Stimulated activated CD8-positive, alpha-beta memory T cell treated with anti-CD3 and anti-CD28 coated beads, Interleukin-4, amount 100 ng/mL, for 48 hours (primary cell): ENCODE measurements around the gene MBD6.
"Not testable (repeated sequence)": the region's sequence is repeated elsewhere in the genome, so short reads cannot be mapped to it uniquely, and the experiment has no call there.

Source experiments
- DNase-seq: peaks from one replicate; pipeline ENCODE4 v3.0.0-alpha.2; 2020

The MBD6 gene

GRCh38 chr12:57488402-57489156 lies 34.0 kb upstream of the MBD6 start:
- no peak for DNase-seq

GRCh38 chr12:57489157-57489641 lies 33.4 kb upstream of the MBD6 start:
- no peak for DNase-seq

DNA sequence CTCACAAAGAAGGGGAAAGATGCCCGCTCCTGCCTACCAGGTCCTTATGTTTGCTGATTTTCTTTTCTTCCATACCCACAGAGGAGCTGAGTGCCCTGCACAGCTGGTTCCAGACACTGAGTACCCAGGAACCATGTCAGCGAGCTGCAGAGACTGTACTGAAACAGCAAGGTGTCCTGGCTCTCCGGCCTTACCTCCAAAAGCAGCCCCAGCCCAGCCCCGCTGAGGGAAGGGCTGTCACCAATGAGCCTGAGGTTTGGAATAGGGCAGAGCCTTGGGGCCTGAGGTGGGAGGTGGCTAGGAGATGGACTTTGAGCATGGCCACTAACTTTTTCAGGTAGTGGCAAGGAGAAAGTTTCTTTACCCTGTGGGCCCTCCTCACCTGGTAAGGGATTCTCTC lies 32.5 kb upstream of the MBD6 start:
- no peak for DNase-seq

- DNase-seq: no peak
Measured at GRCh38 chr12:57491393-57492280, 31.0 kb upstream of the MBD6 start.

DNA sequence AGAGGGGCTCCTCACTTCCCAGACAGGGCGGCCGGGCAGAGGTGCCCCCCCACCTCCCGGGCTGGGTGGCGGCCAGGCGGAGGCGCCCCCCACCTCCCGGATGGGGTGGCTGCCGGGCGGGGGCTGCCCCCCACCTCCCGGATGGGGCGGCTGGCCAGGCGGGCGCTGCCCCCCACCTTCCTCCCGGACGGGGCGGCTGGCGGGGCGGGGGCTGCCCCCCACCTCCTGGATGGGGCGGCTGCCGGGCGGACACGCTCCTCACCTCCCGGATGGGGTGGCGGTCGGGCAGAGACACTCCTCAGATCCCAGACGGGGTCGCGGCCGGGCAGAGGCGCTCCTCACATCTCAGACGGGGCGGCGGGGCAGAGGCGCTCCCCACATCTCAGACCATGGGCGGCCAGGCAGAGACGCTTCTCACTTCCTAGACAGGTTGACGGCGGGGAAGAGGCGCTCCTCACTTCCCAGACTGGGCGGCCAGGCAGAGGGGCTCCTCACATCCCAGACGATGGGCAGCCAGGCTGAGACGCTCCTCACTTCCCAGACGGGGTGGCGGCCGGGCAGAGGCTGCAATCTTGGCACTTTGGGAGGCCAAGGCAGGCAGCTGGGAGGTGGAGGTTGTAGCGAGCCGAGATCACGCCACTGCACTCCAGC lies 27.4 kb upstream of the MBD6 start:
- DNase-seq: not testable (repeated sequence)

GRCh38 chr12:57496822-57497221 lies 25.8 kb upstream of the MBD6 start:
- DNase-seq: no peak

- DNase-seq: no peak
Measured at GRCh38 chr12:57497223-57498131, 25.1 kb upstream of the MBD6 start.

DNA sequence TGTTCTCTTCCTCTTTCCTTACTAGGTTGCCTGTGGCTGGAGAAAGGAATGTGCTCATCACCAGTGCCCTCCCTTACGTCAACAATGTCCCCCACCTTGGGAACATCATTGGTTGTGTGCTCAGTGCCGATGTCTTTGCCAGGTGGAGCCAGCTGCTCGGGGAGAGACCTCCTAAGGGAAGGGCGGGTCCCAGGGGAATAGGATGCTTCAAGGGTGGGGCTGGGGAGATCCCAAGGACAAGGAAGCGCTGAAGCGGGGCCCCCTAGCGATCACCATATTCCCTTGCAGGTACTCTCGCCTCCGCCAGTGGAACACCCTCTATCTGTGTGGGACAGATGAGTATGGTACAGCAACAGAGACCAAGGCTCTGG lies 24.5 kb upstream of the MBD6 start:
- no peak for DNase-seq

- no peak for DNase-seq
Measured at GRCh38 chr12:57498571-57498970, 24.1 kb upstream of the MBD6 start.

DNA sequence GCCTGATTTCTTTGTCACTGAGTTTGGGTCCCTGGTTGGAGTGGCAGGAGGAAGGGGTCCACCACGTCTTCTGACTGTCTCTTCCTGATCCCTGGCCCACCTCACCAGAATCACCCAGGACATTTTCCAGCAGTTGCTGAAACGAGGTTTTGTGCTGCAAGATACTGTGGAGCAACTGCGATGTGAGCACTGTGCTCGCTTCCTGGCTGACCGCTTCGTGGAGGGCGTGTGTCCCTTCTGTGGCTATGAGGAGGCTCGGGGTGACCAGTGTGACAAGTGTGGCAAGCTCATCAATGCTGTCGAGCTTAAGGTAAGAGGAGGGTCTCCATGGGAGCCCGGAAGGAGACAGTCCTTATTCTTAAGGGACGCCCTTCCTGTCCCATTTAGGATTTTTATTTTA lies 22.4 kb upstream of the MBD6 start:
- no peak for DNase-seq

GRCh38 chr12:57502311-57502969 lies 20.2 kb upstream of the MBD6 start:
- not testable (repeated sequence) for DNase-seq

DNA sequence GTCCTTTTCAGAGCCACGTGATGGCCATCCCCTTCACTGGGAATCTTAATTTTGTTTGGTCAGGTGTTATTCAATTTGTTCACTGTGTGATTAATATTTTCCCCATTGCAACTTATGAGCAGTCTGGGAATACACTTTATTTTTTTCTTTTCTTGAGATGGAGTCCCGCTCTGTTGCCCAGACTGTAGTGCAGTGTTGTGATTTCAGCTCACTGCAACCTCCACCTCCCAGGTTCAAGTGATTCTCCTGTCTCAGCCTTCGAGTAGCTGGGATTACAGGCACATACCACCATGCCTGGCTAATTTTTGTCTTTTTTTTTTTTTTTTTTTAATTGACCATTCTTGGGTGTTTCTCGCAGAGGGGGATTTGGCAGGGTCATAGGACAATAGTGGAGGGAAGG lies 16.1 kb upstream of the MBD6 start:
- not testable (repeated sequence) for DNase-seq

GRCh38 chr12:57507796-57508195 lies 14.8 kb upstream of the MBD6 start:
- DNase-seq: not testable (repeated sequence)

DNA sequence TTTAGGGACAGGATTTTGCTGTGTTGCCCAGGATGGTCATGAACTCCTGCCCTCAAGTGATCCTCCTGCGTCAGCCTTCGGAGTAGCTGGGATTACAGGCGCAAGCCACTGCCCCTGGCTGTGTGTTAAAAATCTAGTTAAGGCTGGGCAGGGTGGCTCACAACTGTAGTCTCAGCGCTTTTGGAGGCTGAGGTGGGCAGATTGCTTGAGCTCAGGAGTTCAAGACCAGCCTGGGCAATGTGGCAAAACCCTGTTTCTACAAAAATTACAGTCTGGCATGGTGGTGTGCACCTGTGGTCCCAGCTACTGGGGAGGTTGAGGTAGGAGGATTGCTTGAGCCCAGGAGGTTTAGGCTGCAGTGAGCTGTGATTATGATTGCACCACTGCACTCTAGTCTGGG lies 11.5 kb upstream of the MBD6 start:
- no peak for DNase-seq

DNA sequence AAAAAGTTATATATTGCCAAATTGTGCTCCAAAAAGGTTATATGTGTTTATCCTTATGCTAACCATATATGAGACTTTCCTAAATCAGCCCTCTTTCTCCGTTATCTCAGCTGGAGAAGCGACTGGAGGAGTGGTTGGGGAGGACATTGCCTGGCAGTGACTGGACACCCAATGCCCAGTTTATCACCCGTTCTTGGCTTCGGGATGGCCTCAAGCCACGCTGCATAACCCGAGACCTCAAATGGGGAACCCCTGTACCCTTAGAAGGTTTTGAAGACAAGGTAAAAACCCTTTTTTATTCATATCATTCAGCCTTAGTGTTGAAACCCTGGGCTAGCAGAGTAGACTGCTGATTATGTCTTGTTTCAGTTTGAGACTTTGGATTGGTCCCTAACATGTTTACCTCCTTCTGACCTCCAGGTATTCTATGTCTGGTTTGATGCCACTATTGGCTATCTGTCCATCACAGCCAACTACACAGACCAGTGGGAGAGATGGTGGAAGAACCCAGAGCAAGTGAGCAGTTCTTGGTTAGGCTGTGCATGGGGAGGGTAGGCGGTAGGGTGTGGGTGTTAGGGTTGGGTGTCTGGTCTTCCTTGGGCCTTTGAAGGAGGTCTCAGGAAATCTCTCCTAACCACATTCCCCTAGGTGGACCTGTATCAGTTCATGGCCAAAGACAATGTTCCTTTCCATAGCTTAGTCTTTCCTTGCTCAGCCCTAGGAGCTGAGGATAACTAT lies 10.9 kb upstream of the MBD6 start:
- no peak for DNase-seq

- DNase-seq: no peak
Measured at GRCh38 chr12:57512665-57513064, 10.0 kb upstream of the MBD6 start.

GRCh38 chr12:57513266-57513665 lies 9.4 kb upstream of the MBD6 start:
- no peak for DNase-seq

GRCh38 chr12:57513677-57514076 lies 8.9 kb upstream of the MBD6 start:
- not testable (repeated sequence) for DNase-seq

DNA sequence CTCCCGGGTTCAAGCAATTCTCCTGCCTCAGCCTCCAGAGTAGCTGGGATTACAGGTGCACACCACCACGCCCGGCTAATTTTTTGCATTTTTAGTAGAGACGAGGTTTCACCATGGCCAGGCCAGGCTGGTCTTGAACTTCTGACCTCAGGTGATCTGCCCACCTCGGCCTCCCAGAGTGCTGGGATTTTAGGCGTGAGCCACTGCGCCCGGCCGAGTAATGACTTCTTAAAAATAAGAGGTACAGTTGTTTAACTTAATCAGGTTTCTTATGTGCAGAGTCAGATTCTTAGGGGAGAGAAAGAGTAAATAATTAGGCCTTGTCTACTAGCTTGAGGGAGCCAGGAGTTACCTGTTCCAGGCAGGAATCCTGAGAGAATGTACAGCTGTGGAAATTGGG lies 8.4 kb upstream of the MBD6 start:
- not testable (repeated sequence) for DNase-seq

GRCh38 chr12:57514720-57515407 lies 7.8 kb upstream of the MBD6 start:
- no peak for DNase-seq
